Thyroid gland (tissue), 4 donors: ENCODE results near the gene PTGER3. TPM values are rescaled to one million over a fixed set of nuclear protein-coding genes. Genes with fewer than 3 reads are reported as not detected.

Experiments
- DNase-seq, 2 donors: peaks; one replicate each; pipeline ENCODE4 v3.0.0-alpha.2; 2019
- H3K27ac ChIP-seq, 3 donors: fragments of 200-600 bp; sonication (generic); 1 replicate in 2 of 3; 2 replicates in 1 of 3; pipeline ENCODE4 v1.5.1; 2016 to 2019; ENCODE audit warnings: mild to moderate bottlenecking in 1 of 3, moderate library complexity in 1 of 3
- H3K27me3 ChIP-seq: fragments of 200-600 bp; sonication (generic); one replicate; pipeline ENCODE4 v1.5.1; 2019
- H3K36me3 ChIP-seq, 2 donors: fragments of 200-600 bp; sonication (generic); one replicate each; pipeline ENCODE4 v1.5.1; 2016 to 2019
- H3K4me1 ChIP-seq, 2 donors: fragments of 200-600 bp; sonication (generic); one replicate each; pipeline ENCODE4 v1.5.1; 2017 to 2019
- H3K4me3 ChIP-seq, 3 donors: fragments of 200-600 bp; sonication (generic); replicated peaks in 1 of 3; 1 replicate in 2 of 3; 2 replicates in 1 of 3; pipeline ENCODE4 v1.5.1; 2016; ENCODE audit warnings: mild to moderate bottlenecking in 1 of 3
- H3K9me3 ChIP-seq: fragments of 200-600 bp; sonication (generic); one replicate; pipeline ENCODE4 v1.5.1; 2017
- POLR2A ChIP-seq, 2 donors: fragments of 450-650 bp; IDR thresholded peaks; one replicate each; pipeline ENCODE4 v1.6.1; 2017; ENCODE audit warnings: antibody characterized with exemption in 2 of 2, mild to moderate bottlenecking in 2 of 2, moderate library complexity in 1 of 2
- WGBS, 2 donors: methylation state at CpG; one replicate each; pipeline ENCODE4 v1.1.5; 2017; 5-methylcytosine and 5-hydroxymethylcytosine counted together
- intact Hi-C: fragments of 100-400 bp; cut with DNase I; formaldehyde crosslinking; loops from one replicate; pipeline ENCODE4 v1.15.1; 2023
- total RNA-seq, 4 donors: library from RNA; depleted of rRNA; stranded (reverse); fragments of >200 nt; gene quantifications; one replicate each; pipeline ENCODE4 v1.2.3, GENCODE V29; 2016
- TF ChIP-seq, protein P1 (sequence below), 6 experiments: fragments of 200-600 bp in 3 of 6; fragments of 450-650 bp in 3 of 6; sonication (generic) in 3 of 6; IDR thresholded peaks; one replicate each; pipeline ENCODE4 v1.5.1; 2016 to 2019; ENCODE audit warnings: antibody characterized with exemption in 6 of 6, mild to moderate bottlenecking in 2 of 6, inconsistent platforms in 1 of 6, moderate library complexity in 1 of 6

The PTGER3 gene
- total RNA-seq, 4 donors from 2014 or later: 0.39 to 6.4 (median 2.1) TPM

GRCh38 chr1:71030026-71030425, 17.6 kb downstream of the PTGER3 start:
- TF ChIP-seq, protein P1, sequence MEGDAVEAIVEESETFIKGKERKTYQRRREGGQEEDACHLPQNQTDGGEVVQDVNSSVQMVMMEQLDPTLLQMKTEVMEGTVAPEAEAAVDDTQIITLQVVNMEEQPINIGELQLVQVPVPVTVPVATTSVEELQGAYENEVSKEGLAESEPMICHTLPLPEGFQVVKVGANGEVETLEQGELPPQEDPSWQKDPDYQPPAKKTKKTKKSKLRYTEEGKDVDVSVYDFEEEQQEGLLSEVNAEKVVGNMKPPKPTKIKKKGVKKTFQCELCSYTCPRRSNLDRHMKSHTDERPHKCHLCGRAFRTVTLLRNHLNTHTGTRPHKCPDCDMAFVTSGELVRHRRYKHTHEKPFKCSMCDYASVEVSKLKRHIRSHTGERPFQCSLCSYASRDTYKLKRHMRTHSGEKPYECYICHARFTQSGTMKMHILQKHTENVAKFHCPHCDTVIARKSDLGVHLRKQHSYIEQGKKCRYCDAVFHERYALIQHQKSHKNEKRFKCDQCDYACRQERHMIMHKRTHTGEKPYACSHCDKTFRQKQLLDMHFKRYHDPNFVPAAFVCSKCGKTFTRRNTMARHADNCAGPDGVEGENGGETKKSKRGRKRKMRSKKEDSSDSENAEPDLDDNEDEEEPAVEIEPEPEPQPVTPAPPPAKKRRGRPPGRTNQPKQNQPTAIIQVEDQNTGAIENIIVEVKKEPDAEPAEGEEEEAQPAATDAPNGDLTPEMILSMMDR (IDR thresholded peaks at IDR 0.05): no peak
- no peak for TF ChIP-seq POLR2A (IDR thresholded peaks at IDR 0.05)
- no peak overlapping the region for H3K4me3 ChIP-seq
- no peak for DNase-seq
- H3K36me3 ChIP-seq: no peaks in the 10 kb centered on the region
- H3K27ac ChIP-seq: no peak overlapping the region
- 83 to 90% methylated on average over 1 of the region's 1 CpG for WGBS, 2 donors
- no peaks in the 10 kb centered on the region for H3K27me3 ChIP-seq
- H3K9me3 ChIP-seq: no peaks in the 10 kb centered on the region
- intact Hi-C loops: no loop called here
- no peaks in the 10 kb centered on the region for H3K4me1 ChIP-seq

DNA sequence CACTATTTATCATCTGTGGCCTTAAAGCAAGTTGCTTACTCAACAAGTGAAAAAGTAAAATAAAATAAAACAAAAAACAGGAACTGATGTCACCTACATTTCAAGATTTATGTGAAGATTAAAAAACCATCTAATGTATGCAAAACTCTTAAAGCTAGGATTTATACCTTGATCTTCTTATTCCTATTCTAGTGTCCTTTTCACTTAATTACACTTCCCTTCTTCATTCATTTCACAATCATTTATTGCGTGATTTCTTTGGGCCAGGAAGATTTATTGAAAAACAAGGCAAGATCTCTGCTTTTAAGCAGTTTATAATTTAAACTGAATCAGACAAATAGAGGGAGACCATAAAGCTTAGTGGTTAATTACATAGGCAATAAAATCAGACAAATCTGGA, 18.6 kb downstream of the PTGER3 start:
- DNase-seq: no peak
- Histone ChIP-seq H3K27me3 (no peaks in the 10 kb centered on the region), H3K27ac (no peak overlapping the region), H3K4me3 (no peak overlapping the region), H3K9me3 (no peaks in the 10 kb centered on the region), H3K4me1 (no peaks in the 10 kb centered on the region), H3K36me3 (no peaks in the 10 kb centered on the region)
- WGBS, 2 donors: 92 to 94% methylated on average over 1 of the region's 1 CpG
- intact Hi-C loops: no loop called here
- TF ChIP-seq, protein P1 (IDR thresholded peaks at IDR 0.05): no peak
- no peak for TF ChIP-seq POLR2A (IDR thresholded peaks at IDR 0.05)

- Histone ChIP-seq H3K4me3 (no peak overlapping the region), H3K27me3 (no peaks in the 10 kb centered on the region), H3K27ac (no peak overlapping the region), H3K4me1 (no peaks in the 10 kb centered on the region), H3K36me3 (no peaks in the 10 kb centered on the region), H3K9me3 (no peaks in the 10 kb centered on the region)
- TF ChIP-seq POLR2A (IDR thresholded peaks at IDR 0.05): no peak
- TF ChIP-seq, protein P1 (IDR thresholded peaks at IDR 0.05): no peak
- WGBS, 2 donors: 88% methylated on average over 7 of the region's 7 CpGs
- intact Hi-C loops: no loop called here
- DNase-seq: no peak
These were observed 19.6 kb downstream of the PTGER3 start for GRCh38 chr1:71027991-71028390.

DNA sequence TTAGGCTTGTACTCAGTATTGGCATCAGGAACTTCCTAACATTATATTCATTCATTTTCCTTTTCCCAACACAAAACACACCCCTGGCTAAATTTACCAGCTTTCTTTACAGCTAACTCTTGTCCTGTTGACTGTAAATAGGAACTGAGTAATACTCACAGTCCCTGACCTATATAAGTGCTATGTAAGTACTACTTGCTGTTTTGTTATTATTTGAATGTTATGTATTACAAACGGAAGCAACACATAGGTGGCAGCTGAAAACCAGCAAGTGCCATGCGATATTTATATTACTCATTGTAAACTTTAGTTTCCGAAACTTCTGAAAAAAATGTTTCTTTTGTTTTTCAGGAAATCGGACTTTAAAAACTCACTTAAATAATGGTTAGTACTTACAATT, 21.5 kb downstream of the PTGER3 start:
- TF ChIP-seq, protein P1 (IDR thresholded peaks at IDR 0.05): no peak
- no peak for TF ChIP-seq POLR2A (IDR thresholded peaks at IDR 0.05)
- Histone ChIP-seq H3K27ac (no peak overlapping the region), H3K9me3 (no peaks in the 10 kb centered on the region), H3K4me3 (no peak overlapping the region), H3K36me3 (no peaks in the 10 kb centered on the region), H3K27me3 (no peaks in the 10 kb centered on the region), H3K4me1 (no peaks in the 10 kb centered on the region)
- intact Hi-C loops: no loop called here
- DNase-seq: no peak
- 85 to 86% methylated on average over 4 of the region's 4 CpGs for WGBS, 2 donors

DNA sequence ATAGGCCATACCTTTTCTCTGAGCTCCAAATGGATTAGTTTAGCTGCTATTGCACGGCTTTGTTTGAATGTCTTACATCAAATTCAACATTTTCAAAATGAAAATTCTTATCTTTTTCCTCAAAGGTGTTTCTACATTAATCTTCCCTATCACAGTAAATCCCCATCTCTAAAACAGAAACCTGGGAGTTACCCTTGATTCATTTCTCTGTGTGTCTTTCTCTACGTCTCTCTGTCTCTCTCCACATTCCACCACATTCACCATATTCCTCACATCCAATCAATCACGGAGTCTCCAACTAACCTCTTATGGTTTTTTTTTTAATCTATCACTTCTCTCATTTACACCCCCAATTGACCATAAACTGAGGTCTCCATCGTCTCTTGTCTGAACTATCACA, 24.1 kb downstream of the PTGER3 start:
- Histone ChIP-seq H3K27me3 (no peaks in the 10 kb centered on the region), H3K9me3 (no peaks in the 10 kb centered on the region), H3K27ac (no peak overlapping the region), H3K4me1 (no peaks in the 10 kb centered on the region), H3K4me3 (no peak overlapping the region), H3K36me3 (no peaks in the 10 kb centered on the region)
- TF ChIP-seq POLR2A (IDR thresholded peaks at IDR 0.05): no peak
- TF ChIP-seq, protein P1 (IDR thresholded peaks at IDR 0.05): no peak
- DNase-seq: no peak
- 84% methylated on average over 4 of the region's 4 CpGs for WGBS, 2 donors
- intact Hi-C loops: no loop called here
